Stimulated activated CD4-positive, alpha-beta T cell treated with anti-CD3 and anti-CD28 coated beads, TNF-alpha, amount 100 ng/mL, for 4 hours (primary cell): ENCODE data around the gene DTNBP1.

Experiments
- DNase-seq, 3 experiments: peaks; one replicate each; pipeline ENCODE4 v3.0.0-alpha.2; 2020; ENCODE audit warnings: low read depth in 3 of 3

The DTNBP1 gene

DNA sequence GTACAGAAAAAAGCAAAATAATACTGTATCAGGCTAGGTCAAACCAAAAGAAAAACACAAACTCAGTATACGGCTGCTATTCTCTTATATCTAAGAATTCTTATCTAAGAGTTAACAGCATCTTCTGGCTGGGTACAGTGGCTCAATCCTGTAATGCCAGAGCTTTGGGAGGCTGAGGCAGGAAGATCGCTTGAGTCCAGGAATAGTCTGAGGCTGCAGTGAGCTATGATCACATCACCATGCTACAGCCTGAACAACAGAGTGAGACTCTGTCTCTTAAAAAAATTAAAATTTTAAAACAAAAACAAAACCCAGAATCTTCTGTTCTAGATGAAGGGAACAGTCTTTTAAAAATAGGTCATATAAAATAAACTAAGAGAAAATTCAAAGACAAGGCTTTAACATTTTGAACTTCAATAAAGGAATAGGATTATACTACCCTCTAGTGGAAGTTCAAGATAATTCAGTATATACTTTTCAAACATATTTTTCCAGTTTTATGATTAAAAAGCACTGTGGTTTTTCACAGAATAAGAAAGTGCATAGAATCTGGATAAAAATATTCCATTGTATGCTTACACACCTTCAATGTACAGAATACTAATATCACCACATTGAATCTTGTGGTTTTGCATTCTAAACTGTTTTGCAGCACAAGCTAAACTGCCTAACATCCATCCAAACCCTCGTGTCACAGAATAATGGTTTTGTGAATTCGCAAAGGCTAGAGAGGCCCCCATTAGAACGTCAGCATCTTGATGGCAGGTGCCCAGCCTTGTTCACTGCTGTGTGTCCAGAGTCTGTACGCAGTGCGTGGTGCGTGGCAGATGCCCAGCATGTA lies 39.3 kb downstream of the DTNBP1 start:
- DNase-seq, result no peak

- DNase-seq, result no peak
Observed at GRCh38 chr6:15622045-15622740, 40.6 kb downstream of the DTNBP1 start.

DNA sequence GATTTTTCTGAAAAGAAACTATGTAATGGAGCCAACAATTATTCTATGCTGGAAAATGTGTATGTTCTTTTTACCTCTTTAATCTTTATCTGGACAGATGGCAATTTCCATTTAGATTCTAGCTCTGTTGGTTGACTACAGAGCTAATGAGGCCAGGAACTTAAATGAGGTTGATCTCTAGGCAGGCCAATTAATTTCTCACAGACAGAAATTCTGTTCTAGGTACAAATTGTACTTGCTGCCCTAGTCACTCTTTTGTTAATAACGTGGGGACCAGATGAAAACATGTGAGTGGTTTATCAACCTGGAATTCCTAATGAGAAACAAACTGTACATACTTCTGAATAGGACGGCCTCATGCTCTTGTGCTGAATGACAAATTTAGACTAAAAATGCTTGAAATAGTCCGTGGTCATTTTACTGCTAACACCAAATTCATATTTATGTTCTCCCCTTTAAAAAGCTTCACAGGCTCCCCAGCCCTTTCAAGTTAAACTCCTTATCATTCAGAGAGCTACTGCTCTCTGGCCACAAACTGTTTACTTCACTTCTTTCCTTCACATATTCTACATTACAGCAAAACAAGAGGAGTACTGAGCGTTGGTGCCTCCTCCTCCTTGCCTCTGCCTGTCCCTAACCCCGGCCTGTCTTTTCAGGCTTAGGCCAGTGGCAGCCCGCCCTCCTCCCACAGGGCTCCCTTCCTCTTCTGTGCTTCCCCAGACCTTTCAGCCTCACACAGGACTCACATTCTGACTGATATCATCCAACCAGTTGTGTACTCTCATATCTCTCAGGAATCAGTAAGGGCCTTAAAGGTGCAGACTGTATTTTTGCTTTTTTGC lies 41.4 kb downstream of the DTNBP1 start:
- DNase-seq, result no peak

DNA sequence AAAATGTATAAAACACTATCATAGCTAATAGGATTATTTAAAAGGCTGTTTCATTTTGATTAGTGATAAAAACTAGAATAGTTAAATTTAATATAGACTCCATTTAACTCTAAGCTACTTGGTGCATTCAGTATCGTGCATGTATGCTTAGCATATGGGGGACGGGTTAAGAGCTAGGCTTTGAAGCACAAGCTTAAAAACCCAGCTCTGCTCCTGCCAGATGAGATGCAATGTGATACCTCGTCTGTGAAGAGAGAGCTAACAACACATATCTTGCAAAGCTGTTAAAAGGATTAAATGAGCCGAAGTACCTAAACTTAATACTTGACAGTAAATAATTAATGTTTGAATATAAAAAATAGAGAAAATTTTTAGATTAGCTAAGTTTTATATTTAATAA lies 42.2 kb downstream of the DTNBP1 start:
- DNase-seq, result no peak

GRCh38 chr6:15619330-15619729 lies 43.5 kb downstream of the DTNBP1 start:
- no peak for DNase-seq

GRCh38 chr6:15618685-15619084 lies 44.1 kb downstream of the DTNBP1 start:
- no peak for DNase-seq

DNA sequence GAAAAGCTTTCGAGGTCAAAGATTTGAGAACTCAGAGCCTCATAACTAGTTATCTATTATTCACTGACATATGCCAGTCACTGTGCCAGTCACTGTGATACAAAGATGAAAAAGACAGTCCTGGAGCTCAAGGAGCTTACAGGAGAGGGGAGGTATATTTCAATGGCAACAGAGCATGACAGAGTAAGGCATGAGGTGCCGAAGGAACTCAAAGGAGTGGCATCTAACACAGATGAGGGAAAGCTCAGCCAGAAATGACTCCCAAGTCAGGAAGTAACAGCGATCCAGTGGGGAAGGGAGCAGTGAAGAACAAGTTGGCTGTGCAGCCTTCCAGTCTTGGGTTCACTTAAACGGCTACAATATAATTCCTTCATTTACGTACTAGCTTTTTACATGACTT lies 46.6 kb downstream of the DTNBP1 start:
- no peak for DNase-seq

GRCh38 chr6:15615802-15616201 lies 47.0 kb downstream of the DTNBP1 start:
- no peak for DNase-seq

- DNase-seq, result no peak
Observed at GRCh38 chr6:15614277-15614676, 48.6 kb downstream of the DTNBP1 start.

DNA sequence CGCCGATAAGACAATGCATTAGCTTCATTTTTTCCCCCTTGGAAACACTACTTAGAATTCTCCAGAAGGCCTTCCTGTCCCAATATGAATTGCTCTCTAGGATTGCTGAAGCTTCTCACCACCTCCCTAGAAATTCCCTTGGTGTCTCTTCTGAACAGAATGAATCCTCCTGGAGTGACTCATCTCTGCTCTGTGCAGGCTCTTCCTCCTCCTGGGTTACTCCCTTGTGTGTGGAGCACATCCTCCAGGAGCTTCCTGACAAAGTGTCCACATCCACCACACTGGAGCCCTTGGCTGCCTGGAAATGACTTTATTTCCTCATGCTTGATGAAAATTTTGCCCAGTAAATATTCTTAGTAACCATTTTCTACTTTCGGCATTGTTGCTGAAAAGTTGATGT lies 54.4 kb downstream of the DTNBP1 start:
- no peak for DNase-seq

DNA sequence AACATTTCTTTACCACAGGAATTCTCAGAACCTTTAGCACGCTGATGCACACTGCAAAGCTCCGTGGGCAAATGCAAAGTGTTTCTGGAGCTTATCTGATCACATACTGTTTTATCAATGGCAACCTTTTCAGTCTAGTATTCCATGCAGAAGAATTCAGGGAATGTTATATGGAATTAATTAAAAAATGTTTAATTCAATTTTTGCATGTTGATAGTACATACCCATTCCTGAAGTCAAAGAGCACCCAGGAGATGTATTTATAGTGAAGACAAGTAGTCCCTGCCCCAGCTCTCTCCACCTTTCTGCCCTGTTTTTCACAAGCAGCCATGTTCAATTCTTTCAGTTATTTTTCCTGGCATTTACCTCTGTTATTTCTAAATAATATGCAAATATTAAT lies 55.2 kb downstream of the DTNBP1 start:
- no peak for DNase-seq

- DNase-seq, result no peak
Observed at GRCh38 chr6:15606347-15606746, 56.5 kb downstream of the DTNBP1 start.

GRCh38 chr6:15604843-15605242 lies 58.0 kb downstream of the DTNBP1 start:
- DNase-seq, result no peak

DNA sequence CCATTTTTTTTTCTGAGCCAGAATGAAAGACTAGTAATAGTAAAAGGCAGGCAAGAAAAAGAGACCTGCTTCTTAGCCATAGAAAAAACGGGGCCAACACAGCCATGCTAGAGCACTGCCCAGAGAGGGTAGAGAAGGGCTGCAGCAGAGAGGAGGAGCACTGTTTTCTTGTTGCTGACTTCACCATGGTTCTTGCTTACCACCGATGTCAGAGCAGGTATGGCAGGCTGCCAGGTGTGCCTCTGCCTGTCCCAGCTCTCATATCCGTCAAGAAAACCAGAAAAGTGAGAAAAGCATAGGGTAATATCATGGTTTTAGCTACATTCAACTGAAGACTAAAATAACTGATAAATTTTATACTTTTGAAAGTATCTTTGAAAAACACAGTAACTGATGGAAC lies 60.7 kb downstream of the DTNBP1 start:
- no peak for DNase-seq

GRCh38 chr6:15598273-15598798 lies 64.5 kb downstream of the DTNBP1 start:
- no peak for DNase-seq

GRCh38 chr6:15596186-15596896 lies 66.5 kb downstream of the DTNBP1 start:
- DNase-seq, result no peak

GRCh38 chr6:15595461-15596173 lies 67.2 kb downstream of the DTNBP1 start:
- no peak for DNase-seq

GRCh38 chr6:15594512-15595259 lies 68.1 kb downstream of the DTNBP1 start:
- no peak for DNase-seq

GRCh38 chr6:15593798-15594197 lies 69.0 kb downstream of the DTNBP1 start:
- no peak for DNase-seq

- no peak for DNase-seq
Observed at GRCh38 chr6:15592610-15593009, 70.2 kb downstream of the DTNBP1 start.
